Activated naive CD4-positive, alpha-beta T cell treated with Interleukin-2 at 50 U/mL for 16 hours (primary cell): ENCODE data around the gene TTI1.
A peak's percentile ranks its signal among the peaks of the same experiment; 100 is the strongest.

Source experiments
- DNase-seq: peaks from one replicate; pipeline ENCODE4 v3.0.0-alpha.2; 2020

The TTI1 gene

GRCh38 chr20:38008233-38008944, 24.9 kb downstream of the TTI1 start:
- no peak for DNase-seq

GRCh38 chr20:38007526-38007925, 25.7 kb downstream of the TTI1 start:
- no peak for DNase-seq

- DNase-seq: no peak
Measured at GRCh38 chr20:38005903-38006302, 27.4 kb downstream of the TTI1 start.

- DNase-seq: no peak
Measured at GRCh38 chr20:38004416-38004815, 28.8 kb downstream of the TTI1 start.

GRCh38 chr20:38002422-38002821, 30.8 kb downstream of the TTI1 start:
- no peak for DNase-seq

GRCh38 chr20:38001981-38002380, 31.3 kb downstream of the TTI1 start:
- no peak for DNase-seq

- DNase-seq: no peak
Measured at GRCh38 chr20:38001173-38001875, 31.9 kb downstream of the TTI1 start.

- no peak for DNase-seq
Measured at GRCh38 chr20:38000293-38000692, 33.0 kb downstream of the TTI1 start.

GRCh38 chr20:37999526-38000263, 33.6 kb downstream of the TTI1 start:
- no peak for DNase-seq

- DNase-seq: no peak
Measured at GRCh38 chr20:37997516-37997915, 35.7 kb downstream of the TTI1 start.

- DNase-seq: no peak
Measured at GRCh38 chr20:37995856-37996605, 37.2 kb downstream of the TTI1 start.

- DNase-seq: no peak
Measured at GRCh38 chr20:37994512-37994911, 38.7 kb downstream of the TTI1 start.

GRCh38 chr20:37992802-37993409, 40.4 kb downstream of the TTI1 start:
- DNase-seq: no peak

- DNase-seq: no peak
Measured at GRCh38 chr20:37991908-37992307, 41.3 kb downstream of the TTI1 start.

GRCh38 chr20:37991157-37991866, 41.9 kb downstream of the TTI1 start:
- DNase-seq: no peak

- peak; percentile 70 for DNase-seq
Measured at GRCh38 chr20:37990571-37991151, 42.6 kb downstream of the TTI1 start.

- DNase-seq: no peak
Measured at GRCh38 chr20:37989601-37990295, 43.5 kb downstream of the TTI1 start.

- DNase-seq: no peak
Measured at GRCh38 chr20:37988306-37988954, 44.8 kb downstream of the TTI1 start.

GRCh38 chr20:37987602-37988290, 45.5 kb downstream of the TTI1 start:
- no peak for DNase-seq
